ENCODE data around the gene AHRR.

The AHRR gene

GRCh38 chr5:403995-404394, 82.5 kb downstream of the AHRR start:
- H3K27ac ChIP-seq = no peak overlapping the region

GRCh38 chr5:404666-405241, 83.2 kb downstream of the AHRR start:
- no peak overlapping the region for H3K27ac ChIP-seq
- TF ChIP-seq CTCF (conservative IDR thresholded peaks at IDR 0.05) = no peak

More at GRCh38 chr5:403995-404394, 82.5 kb downstream of the AHRR start:
- TF ChIP-seq CTCF (conservative IDR thresholded peaks at IDR 0.05) = no peak

- H3K27ac ChIP-seq = no peak overlapping the region
- no peak for TF ChIP-seq CTCF (conservative IDR thresholded peaks at IDR 0.05)
Observed at GRCh38 chr5:405421-405820, 83.9 kb downstream of the AHRR start.

GRCh38 chr5:406041-406440, 84.5 kb downstream of the AHRR start:
- TF ChIP-seq CTCF (conservative IDR thresholded peaks at IDR 0.05) = no peak
- H3K27ac ChIP-seq = no peak overlapping the region

DNA sequence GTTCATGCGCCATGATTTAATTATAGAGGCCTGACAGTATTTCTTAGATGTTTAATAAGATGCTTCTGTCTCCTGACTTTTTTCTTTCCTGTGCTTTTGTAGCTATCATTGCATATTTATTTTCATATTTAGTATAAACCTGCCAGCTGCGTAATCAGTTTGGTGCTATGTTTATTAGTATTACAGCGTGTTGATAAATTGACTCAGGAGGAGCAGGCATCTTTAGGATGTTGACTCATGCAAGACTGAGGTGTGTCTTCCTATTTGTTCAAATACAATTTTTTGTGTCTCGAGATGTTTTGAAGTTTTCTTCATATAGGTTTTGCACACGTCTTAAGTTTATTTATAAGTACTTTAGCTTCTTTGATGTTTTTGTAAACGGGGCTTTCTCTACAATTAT, 85.5 kb downstream of the AHRR start:
- no peak for TF ChIP-seq CTCF (conservative IDR thresholded peaks at IDR 0.05)
- no peak overlapping the region for H3K27ac ChIP-seq

DNA sequence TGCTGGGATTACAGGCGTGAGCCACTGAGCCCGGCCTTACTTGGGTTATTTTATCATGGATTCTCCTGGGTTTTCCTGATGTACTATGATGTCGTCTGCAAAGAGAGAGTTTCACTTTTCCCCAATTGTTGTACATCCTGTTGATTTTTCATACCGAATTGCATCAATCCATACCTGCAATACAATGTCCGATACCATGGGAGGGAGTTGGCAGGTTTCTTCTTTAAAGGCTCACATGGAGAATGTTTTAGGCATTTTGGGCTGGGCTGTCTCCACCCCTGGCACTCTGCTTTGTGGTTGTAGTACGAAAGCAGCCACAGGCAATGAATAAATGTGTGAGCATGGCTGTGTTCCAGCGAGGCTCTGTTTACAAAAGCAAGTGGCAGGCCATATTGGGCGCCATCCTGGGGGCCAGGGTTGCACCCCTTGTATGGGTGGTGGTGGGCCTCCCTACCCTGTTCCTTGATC, 86.3 kb downstream of the AHRR start:
- no peak for TF ChIP-seq CTCF (conservative IDR thresholded peaks at IDR 0.05)
- no peak overlapping the region for H3K27ac ChIP-seq

GRCh38 chr5:410911-411517, 89.5 kb downstream of the AHRR start:
- TF ChIP-seq CTCF (conservative IDR thresholded peaks at IDR 0.05) = no peak
- H3K27ac ChIP-seq = no peak overlapping the region
